HTERT RPE-1 (cell line): ENCODE results near the gene DYNLT1.
"Not testable (repeated sequence)": the region's sequence is repeated elsewhere in the genome, so short reads cannot be mapped to it uniquely, and the experiment has no call there.

ENCODE experiments used
- in situ Hi-C: fragments of 300-500 bp; cut with MboI; formaldehyde crosslinking; loops from 4 replicates; pipeline ENCODE4 v1.14.3; 2020; ENCODE audit warnings: low sequenced_read_pairs

The DYNLT1 gene

GRCh38 chr6:158642097-158642601 is 2.4 kb downstream of the DYNLT1 start:
- in situ Hi-C loops, result no loop called here

GRCh38 chr6:158640519-158640918 is 4.0 kb downstream of the DYNLT1 start:
- in situ Hi-C loops, result no loop called here

- in situ Hi-C loops, result no loop called here
Observed at GRCh38 chr6:158639056-158639455, 5.5 kb downstream of the DYNLT1 start.

- in situ Hi-C loops, result no loop called here
Observed at GRCh38 chr6:158638324-158638854, 6.2 kb downstream of the DYNLT1 start.

- in situ Hi-C loops, result no loop called here
Observed at GRCh38 chr6:158636778-158637177, 7.8 kb downstream of the DYNLT1 start.

GRCh38 chr6:158635427-158636073 is 9.0 kb downstream of the DYNLT1 start:
- in situ Hi-C loops, result no loop called here

- in situ Hi-C loops, result no loop called here
Observed at GRCh38 chr6:158634695-158635426, 9.7 kb downstream of the DYNLT1 start.

GRCh38 chr6:158633127-158633526 is 11.4 kb downstream of the DYNLT1 start:
- in situ Hi-C loops, result no loop called here

GRCh38 chr6:158632538-158633119 is 11.9 kb downstream of the DYNLT1 start:
- in situ Hi-C loops, result not testable (repeated sequence)

GRCh38 chr6:158631678-158632537 is 12.6 kb downstream of the DYNLT1 start:
- in situ Hi-C loops, result no loop called here

GRCh38 chr6:158630938-158631616 is 13.5 kb downstream of the DYNLT1 start:
- in situ Hi-C loops, result no loop called here

GRCh38 chr6:158629367-158630221 is 14.9 kb downstream of the DYNLT1 start:
- in situ Hi-C loops, result no loop called here

- in situ Hi-C loops, result no loop called here
Observed at GRCh38 chr6:158628542-158628941, 16.0 kb downstream of the DYNLT1 start.

- in situ Hi-C loops, result no loop called here
Observed at GRCh38 chr6:158627940-158628211, 16.7 kb downstream of the DYNLT1 start.

GRCh38 chr6:158627168-158627939 is 17.2 kb downstream of the DYNLT1 start:
- in situ Hi-C loops, result no loop called here

- in situ Hi-C loops, result no loop called here
Observed at GRCh38 chr6:158626360-158627167, 18.0 kb downstream of the DYNLT1 start.

- in situ Hi-C loops, result no loop called here
Observed at GRCh38 chr6:158625881-158626305, 18.6 kb downstream of the DYNLT1 start.
